Adipose tissue (tissue), 3 donors: Measurements from ENCODE around the gene SLC12A3. TPM values are rescaled to one million over a fixed set of nuclear protein-coding genes. Genes with fewer than 3 reads are reported as not detected.
"Not testable (repeated sequence)": the region's sequence is repeated elsewhere in the genome, so short reads cannot be mapped to it uniquely, and the experiment has no call there.

Experiments
- H3K27ac ChIP-seq: one replicate; pipeline ENCODE4 v1.5.1; 2013; ENCODE audit warnings: low read depth, low read length
- WGBS, 3 donors: extraction: QIAGEN DNeasy Blood & Tissue Kit; methylation state at CpG; one replicate each; pipeline ENCODE4 v1.1.7; 2013; 5-methylcytosine and 5-hydroxymethylcytosine counted together
- polyA plus RNA-seq, 3 donors: library from polyadenylated mRNA; stranded (reverse); fragments of 200-250 nt; gene quantifications; one replicate each; pipeline ENCODE4 v1.2.3, GENCODE V29; 2013
- donor health status: healthy with polysubstance abuse.
- donor health status: Bipolar disorder and iron deficiency.
- donor health status: healthy.

Gene SLC12A3
- polyA plus RNA-seq, 3 donors: 0.02 to 0.06 TPM; not detected in 1

DNA sequence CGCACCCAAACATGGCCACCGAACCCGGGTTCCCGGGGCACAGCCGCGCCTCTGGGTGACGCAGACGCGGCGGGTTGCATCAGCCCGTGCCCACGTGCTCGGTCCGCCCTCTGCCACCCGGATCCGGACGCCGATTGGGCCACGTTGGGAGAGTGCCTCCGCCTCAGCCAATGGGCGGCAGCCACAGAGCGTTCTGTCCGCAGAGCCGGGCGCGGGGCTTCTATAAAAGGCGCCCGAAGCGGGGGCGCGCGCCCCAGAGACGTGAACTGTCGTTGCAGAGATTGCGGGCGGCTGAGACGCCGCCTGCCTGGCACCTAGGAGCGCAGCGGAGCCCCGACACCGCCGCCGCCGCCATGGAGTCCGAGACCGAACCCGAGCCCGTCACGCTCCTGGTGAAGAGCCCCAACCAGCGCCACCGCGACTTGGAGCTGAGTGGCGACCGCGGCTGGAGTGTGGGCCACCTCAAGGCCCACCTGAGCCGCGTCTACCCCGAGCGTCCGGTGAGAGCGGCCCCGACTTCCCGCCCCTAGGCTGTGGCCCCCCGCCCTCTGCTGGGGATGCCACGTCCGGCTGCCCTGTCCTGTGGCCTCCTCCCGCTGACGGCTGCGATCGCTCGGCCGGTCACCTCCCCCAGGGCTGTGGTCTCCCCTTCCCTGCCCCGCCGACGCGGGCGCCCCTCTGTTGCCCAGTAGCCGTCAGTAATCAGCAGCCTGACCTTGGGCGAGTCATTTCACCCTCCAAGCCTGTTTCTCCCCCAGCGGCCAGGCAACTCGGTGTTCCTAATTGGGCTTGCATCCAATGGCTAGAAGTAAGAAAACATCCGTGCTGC is 67.1 kb downstream of the SLC12A3 start, which contains the start of gene HERPUD1:
Gene HERPUD1, plus strand, starts transcription at position 251 of the 829 bp plus-strand sequence. Its CDS starts 103 bp downstream, at position 354.
- H3K27ac ChIP-seq: peak within 1 kb of the TSS; percentile 95
- WGBS, 3 donors: 0 to 1% (median 0%) methylated on average over 73 to 83 of the region's 83 CpGs

DNA sequence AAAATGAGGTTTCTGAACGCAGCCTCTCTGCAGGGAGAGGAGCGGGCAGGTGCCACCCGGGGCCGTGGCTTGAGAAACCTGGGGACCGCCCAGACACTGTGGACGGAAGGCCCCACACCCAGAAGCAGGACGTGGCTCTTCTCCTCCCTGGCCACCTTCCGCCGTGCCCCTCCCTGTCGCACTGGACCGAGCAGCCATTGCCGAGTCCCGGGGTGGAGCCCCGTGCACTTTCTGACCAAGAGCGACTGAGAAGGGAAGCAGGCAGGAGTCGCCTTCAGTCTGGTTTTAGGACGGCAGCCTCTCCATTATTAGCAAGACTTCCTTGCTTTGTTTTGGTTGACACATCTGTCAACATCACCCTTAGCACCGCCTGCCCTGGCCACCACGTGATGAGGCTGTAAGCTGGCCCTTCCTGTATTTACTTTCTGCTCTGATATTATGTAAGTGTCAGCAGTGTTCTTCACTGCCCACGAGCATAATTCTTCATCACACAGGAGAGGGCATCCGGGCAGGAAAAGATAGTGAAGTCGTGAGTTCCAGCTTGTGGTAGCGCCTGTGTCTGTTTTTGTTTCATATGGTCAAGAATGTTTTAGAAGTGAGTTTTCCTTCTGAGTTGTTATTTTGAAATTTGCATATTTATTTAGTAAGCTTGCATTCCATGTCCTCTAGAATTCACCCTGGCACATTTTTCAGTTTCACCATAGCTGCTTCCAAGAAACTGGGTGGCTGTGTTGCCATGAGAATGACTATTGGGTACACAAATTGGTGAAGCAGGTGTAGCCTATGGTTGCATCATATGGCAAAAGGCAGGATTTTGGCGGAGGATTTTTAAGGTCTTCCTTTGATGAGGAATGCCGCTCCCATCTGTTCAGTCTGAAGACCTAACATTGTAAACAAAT is 68.0 kb downstream of the SLC12A3 start:
- peak overlapping the region; percentile 95 for H3K27ac ChIP-seq
- WGBS, 3 donors: 1 to 4% (median 2%) methylated on average over 25 of the region's 25 CpGs

DNA sequence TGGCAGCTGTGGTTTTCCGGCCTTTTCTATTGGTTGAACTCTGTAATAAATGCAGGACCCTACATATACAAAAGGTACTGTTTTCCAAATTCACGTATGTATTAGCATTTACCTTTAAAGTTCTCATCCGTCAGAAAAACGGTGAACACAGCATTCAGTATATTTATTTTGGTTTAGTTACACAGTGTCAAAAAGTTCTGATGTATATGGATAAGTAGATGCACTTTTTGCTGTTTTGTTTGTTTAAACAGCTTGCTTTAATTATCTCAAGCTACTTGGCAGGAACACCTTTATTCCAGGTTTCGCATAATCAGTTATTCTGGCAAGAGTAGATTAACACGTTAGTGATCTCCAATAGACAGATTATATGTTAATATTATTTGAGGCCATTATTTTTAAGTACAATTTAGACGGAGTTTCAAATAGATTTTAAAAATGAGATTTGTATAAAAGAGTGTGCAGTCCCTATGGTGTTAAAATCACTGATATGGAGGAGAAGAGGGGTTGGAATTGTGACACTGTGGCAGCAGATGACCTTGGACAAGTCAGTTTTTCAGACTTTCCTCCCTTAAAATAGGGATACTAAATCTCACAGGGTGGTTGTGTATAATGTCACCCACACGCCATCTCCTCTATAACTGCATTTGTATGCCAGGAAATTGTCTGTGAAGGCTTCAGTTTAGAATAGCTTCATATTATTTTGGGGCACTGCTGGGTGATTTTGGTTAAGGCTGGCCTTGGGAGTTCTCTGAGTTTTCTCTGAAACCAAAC is 69.0 kb downstream of the SLC12A3 start:
- 7 to 39% (median 26%) methylated on average over 8 of the region's 8 CpGs for WGBS, 3 donors
- no peak overlapping the region for H3K27ac ChIP-seq

DNA sequence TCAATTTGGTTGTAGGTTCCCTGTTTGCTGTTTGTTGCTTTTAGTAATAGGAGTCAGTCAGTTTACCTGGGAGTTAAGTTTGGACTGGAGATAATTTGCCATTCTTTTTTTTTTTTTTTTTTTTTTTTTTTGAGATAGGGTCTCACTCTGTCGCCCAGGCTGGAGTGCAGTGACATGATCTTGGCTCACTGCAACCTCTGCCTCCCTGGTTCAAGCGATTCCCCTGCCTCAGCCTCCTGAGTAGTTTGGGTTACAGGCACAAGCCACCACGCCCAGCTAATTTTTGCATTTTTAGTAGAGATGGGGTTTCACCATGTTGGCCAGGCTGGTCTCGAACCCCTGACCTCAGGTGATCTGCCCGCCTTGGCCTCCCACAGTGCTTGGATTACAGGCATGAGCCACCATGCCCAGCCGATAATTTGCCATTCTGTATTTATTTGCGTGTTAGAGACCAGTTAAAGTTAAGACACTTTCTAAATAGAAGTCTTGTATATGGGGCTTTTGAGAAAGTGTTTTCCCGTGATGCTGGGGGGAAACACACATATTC is 69.7 kb downstream of the SLC12A3 start:
- H3K27ac ChIP-seq: not testable (repeated sequence)
- 32 to 73% (median 44%) methylated on average over 8 of the region's 8 CpGs for WGBS, 3 donors

DNA sequence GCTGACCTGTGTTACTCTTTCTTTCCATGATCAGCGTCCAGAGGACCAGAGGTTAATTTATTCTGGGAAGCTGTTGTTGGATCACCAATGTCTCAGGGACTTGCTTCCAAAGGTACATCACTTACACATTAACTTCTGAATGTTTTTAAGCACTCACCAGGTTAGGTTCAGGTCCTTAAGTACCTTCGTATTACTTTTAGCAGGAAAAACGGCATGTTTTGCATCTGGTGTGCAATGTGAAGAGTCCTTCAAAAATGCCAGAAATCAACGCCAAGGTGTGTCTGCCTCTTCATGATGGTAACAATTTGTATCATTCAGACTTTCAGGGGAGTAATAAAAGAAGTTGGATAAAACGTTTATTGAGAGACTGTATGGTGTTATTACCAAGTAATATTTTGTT is 70.2 kb downstream of the SLC12A3 start:
- H3K27ac ChIP-seq: no peak overlapping the region
- WGBS, 3 donors: 13 to 54% (median 38%) methylated on average over 5 of the region's 5 CpGs

DNA sequence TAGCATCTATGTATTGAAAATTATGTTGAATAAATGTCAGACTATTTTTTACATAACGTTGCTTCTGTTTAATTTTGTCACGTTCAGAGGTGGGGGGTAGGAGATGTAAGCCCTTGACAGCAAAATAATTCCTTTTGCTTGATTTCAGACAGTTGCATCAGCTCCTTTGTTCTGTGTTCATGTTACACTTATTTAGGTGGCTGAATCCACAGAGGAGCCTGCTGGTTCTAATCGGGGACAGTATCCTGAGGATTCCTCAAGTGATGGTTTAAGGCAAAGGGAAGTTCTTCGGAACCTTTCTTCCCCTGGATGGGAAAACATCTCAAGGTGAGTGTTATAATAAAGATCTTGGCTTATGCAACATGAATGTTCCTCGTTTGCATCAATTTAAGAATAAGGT is 71.5 kb downstream of the SLC12A3 start:
- H3K27ac ChIP-seq: no peak overlapping the region
- 29 to 76% (median 70%) methylated on average over 5 of the region's 5 CpGs for WGBS, 3 donors

DNA sequence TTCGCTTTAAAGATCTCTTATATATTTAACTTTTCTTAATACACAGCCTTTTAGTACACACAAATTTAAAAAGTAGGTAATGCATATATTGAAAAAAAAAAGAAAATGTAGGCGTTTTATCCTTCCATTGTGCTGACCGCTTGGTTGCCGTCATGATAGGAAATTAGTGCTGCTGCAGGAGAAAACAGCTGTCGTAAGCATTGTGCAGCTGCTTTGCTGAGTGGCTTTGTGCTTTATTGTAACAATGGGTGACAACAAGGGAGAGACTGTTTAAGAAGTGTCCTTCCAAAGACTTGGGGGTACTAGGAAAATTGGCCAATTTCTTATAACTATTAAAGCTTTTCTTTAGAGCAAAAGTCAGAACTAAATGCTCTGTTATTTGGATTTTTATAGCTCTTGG is 71.9 kb downstream of the SLC12A3 start:
- H3K27ac ChIP-seq: no peak overlapping the region
- 38 to 84% (median 75%) methylated on average over 5 of the region's 5 CpGs for WGBS, 3 donors

DNA sequence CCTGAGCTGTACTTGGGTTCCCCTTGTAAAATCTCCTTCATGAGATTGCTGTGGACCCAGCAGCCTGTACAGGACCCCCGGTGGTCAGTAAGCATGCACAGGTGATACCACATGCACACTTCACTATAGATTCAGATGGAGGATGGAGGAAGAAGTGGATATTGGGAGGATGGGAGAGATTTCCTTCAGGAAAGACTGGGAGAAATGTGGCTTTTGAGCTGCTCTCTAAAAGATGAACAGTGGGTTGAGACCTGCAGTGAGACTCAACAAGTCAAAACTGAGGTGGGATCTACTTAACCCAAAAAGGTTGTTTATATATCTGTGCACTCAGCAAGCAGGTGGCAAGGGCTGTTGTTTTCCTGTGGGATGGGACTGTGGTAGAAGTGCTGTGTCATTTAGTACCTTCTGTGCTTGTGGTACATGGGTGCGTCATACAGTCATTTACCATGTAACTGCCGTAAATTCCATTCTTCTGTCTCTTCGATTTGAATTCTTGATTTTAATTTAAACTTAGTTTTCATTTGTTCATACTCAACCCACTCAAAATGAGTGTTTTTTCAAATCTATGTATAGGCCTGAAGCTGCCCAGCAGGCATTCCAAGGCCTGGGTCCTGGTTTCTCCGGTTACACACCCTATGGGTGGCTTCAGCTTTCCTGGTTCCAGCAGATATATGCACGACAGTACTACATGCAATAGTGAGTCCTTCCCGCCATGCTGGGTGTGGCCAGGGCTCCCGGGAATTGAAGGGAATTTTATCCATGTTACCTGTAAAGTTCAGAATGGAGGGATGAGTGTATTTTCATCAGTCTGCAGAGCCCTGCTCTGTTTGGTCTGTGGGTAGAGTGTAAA is 73.9 kb downstream of the SLC12A3 start:
- H3K27ac ChIP-seq: no peak overlapping the region
- 37 to 86% (median 75%) methylated on average over 8 of the region's 8 CpGs for WGBS, 3 donors

DNA sequence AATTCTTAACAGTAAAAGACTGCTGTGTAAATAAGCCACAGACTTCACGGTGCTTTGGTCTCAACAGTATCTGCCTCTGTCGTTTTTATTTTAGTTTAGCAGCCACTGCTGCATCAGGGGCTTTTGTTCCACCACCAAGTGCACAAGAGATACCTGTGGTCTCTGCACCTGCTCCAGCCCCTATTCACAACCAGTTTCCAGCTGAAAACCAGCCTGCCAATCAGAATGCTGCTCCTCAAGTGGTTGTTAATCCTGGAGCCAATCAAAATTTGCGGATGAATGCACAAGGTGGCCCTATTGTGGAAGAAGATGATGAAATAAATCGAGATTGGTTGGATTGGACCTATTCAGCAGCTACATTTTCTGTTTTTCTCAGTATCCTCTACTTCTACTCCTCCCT is 74.8 kb downstream of the SLC12A3 start:
- H3K27ac ChIP-seq: no peak overlapping the region
- WGBS, 3 donors: 41 to 83% (median 81%) methylated on average over 4 of the region's 4 CpGs

DNA sequence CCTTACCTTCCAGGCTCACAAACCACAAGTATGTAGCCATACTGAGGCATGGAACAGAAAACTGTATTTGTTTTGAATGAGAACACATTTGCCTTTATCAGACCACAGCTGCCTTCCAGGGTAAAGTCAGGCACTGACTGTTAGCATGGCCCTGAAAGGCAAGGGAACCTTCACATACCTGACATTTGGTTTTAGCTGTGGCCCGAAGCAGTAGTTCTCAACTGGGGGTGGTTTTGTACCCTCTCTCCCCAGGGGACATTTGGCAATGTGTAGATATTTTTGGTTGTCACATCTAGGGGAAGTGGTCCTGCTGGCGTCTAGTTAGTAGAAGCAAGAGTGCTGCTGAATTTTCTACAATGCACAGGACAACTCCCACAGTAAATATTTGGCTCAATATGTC is 76.1 kb downstream of the SLC12A3 start:
- no peak overlapping the region for H3K27ac ChIP-seq
- WGBS, 3 donors: 42 to 71% (median 49%) methylated on average over 2 of the region's 2 CpGs

DNA sequence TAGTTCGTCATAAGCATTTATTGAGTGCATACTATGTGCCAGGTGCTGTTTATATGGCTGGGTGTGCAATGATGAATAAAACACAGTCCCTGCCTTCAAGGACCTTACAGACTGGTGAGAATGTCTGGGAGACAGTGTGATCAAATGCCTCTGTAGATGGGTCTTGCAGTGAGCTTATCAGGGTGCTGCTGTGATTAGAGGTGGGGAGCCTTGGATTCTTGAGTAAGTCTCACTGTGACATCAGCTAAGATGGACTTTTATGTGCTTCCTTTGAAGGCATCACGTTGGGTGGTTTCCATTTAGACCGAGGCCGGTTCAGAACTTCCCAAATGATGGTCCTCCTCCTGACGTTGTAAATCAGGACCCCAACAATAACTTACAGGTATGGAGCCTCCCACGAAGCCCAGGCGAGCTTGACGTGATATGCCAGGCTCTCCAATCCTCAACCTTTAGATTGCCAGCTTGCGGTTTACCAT is 76.9 kb downstream of the SLC12A3 start:
- 48 to 89% (median 75%) methylated on average over 9 of the region's 9 CpGs for WGBS, 3 donors
- no peak overlapping the region for H3K27ac ChIP-seq

DNA sequence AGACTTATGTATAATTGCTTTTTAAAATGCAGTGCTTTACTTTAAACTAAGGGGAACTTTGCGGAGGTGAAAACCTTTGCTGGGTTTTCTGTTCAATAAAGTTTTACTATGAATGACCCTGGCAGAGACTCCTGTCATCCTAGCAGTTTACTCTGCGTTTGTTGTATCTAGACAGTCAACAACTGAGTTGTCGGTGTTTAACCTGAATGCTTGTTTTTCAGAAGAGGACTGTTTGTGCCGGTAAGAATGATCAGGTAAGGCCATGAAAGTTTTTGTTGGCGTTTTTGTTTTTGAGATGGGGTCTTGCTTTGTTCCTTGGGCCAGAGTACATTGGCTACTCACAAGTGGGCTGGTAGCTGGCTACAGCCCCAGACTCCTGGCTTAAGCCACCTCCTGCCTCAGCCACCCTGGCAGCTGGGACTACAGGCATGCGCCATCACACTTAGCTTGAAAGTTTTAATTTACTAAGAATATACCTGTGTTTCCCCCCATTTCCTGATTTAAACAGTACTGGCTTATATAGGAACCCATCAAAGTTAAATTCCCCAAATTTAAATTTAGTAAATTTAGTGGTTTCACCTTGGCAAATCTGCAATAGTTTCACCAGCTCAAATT is 78.9 kb downstream of the SLC12A3 start:
- 54 to 96% (median 85%) methylated on average over 6 of the region's 6 CpGs for WGBS, 3 donors
- no peak overlapping the region for H3K27ac ChIP-seq

DNA sequence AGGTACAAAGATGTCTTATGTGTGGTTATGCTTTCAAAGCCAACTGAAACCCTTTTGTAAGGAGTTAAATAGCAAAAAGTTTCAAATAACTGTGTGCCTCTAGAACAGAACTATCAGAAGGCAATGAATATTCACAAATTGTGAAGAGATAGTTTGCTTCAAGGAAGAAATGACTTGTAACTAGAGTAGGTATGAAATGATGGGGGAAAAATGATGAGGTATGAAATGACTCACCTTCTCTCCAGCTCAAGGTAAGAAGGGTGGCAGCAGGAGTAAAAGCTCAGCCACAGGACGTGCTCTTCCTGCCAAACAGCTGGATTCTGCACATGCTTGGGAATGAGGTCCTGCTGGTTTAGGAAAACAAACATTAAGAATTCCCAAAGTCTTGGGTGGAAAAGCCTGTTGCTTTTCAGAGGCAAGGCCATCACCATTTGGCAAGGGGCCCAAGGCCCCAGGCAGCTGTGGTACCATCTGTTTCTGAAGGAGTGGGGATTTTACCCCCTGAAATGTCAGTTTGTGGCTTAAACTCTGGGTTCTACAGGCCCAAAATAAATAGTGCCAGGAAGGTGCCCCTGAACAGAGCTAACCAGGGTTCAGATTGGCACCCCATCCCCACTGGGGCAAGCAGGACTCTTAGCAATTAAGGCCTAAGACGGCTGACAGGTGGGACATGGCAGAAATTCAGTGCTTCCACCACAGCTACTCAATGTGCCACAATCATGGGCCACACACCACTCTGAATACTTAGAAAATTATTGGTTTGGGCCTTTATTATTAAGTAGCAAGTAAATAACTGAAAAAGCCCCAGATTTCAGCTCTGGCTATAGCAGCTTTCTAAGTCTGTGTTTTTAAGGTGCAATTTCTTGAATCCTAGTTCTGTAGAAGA is 80.2 kb downstream of the SLC12A3 start:
- 29 to 67% (median 62%) methylated on average over 2 of the region's 2 CpGs for WGBS, 3 donors
- H3K27ac ChIP-seq: no peak overlapping the region

DNA sequence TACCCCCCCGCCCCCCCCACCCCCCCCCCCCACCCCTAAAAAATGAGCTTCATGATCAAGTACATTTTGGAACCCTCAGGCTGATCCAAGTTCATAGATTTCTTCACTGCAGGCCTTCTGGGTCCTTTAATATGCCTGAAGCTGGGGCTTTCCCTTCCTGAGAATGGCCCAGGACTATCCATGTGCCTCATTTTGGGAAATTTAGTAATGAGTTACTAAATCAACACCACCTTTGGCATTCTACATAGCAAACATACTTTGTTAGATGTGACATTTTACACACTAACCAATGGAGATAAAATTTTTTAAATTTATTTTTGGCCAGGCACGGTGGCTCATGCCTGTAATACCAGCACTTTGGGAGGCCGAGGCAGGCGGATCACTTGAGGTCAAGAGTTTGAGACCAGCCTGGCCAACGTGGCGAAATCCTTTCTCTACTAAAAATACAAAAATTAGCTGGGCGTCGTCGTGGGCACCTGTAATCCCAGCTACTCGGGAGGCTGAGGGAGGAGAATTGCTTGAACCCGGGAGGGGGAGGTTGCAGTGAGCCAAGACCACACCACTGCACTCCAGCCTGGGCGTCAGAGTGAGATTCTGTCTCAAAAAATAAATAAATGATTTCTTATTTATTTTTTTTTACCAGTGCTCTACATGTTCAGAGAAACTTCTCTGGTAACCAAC is 81.0 kb downstream of the SLC12A3 start:
- WGBS, 3 donors: 47 to 85% (median 78%) methylated on average over 12 of the region's 12 CpGs
- no peak overlapping the region for H3K27ac ChIP-seq

DNA sequence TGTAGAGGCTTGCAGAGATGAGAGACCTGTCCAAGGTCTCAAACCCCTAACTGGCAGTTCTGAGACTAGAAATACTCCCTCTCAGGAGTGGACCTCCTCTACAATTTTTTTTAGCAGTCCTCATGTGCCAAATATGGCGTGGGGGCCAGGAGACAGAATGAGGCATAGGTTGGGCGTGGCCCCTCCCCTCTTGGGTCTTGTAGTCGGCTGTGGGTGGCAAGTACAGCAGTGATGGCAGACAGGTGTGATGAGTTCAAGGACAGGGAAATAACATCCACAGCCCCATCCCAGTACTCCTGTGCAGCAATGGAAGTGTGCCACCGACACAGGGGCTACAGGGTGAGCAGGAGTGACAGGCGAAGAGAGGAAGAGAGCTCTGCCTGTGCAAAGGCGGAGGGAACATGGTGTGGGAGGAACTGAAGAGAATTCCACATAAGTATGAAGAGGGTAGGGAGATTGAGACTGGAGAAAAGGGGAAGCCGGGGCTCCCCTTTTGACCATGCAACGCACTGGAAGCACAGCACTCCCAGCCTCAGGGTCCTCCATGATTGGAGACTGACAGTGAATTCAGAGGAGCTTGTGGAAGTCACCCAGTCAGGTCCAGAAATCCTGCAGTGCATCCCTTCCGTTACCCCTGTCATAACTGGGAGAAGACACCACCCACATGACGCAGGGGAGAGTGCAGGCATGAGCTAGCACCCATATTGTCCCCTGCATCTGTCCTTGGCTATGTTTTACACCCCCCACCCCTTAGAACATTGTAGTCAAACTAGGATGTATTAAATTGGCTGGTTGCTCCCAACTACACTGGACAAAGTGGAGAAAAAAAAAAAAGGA is 82.0 kb downstream of the SLC12A3 start:
- H3K27ac ChIP-seq: no peak overlapping the region
- 36 to 81% (median 80%) methylated on average over 10 of the region's 10 CpGs for WGBS, 3 donors
